Measurements from ENCODE around the gene CZIB.

- TF ChIP-seq CTCF (IDR thresholded peaks at IDR 0.05) (no peak), POLR2AphosphoS5 (IDR thresholded peaks at IDR 0.05) (no peak), POLR2A (IDR thresholded peaks at IDR 0.05) (no peak)
Measured at GRCh38 chr1:53256511-53257453, 36.3 kb upstream of the CZIB start.
